MV-4-11 (cell line): ENCODE results near the gene LTA4H.

Experiments used
- DNase-seq: peaks from one replicate; lab custom pipeline; 2025; lab: John Stamatoyannopoulos, UW

The LTA4H gene

DNA sequence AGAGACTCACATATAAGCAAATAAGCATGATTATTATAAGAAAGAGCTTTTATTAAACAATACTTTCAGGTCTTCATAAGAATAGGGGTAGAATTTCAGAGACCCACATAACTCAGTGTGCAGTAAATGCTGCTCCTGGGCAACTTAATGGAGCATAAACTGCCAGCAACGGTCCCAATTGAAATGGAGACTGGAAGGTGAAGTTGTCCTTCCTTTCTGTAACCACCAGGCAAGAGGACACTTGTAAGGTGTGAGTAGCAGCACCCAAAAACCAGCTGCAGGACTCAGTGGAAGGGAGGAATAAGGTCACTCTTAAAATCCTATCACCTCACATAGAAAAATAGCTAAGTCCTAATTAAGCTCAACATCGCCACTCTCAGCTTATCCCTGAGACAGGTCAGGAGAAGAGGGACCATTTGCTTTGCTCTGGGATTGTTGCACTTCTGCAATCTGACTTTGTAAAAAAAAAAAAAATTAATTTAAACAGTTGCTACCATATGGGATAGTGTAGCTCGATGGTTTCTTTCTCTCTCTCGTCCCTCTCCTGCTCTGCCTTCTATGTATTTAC, 22.7 kb upstream of the LTA4H start:
- DNase-seq: peak; percentile 10

DNA sequence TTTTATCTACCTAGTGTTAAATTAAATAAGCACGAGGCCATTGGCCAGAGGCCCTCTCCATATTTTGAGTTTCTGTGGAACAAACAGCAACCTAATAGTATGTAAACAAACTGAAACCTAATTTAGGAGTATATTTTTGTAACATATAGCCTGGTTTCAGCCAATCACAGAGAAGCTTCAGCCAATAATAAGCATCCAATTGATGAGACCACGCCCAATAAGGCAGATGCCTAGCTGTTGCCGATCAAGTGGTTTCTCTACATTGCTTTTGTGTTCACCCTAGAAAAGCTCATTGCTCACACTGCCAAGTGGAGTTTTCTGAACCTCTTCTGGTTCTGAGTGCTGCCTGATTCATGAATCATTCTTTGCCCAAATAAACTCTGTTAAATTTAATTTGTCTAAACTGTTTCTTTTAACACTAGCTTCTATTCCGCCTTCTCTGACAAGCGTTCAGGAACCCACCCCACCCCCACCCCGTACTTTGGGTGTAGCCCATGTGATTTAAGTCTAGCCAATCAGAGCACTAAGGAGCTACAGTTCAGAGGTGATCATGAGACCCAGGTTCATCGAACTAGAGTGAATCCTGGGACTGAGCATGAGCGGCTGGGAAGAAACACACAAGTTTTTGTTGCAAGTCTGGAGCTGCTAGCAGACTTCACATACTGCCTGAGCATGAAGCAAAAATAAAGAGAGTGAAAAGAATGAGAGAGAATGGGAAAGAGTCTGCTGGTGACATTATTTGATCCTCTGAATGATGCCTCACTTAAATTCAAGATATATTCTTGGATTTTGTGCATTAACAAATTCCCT, 21.5 kb upstream of the LTA4H start:
- no peak for DNase-seq

DNA sequence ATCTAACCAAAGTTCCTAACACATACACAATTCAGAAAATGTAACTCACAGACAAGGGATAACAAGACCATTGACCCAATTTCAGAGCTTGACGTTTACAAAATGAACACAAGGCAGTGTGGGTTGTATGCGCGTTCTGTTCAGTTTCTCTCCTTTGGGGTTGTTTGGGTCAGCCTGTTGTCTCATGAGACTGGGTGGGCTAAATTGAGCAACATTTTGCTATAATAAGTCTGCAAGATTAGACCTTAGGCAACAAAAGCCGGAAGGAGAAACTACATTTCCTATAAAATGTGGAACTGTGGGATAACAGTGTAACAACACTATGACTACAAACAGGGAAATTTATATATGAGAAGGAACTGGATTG, 18.8 kb upstream of the LTA4H start:
- peak; percentile 82 for DNase-seq

DNA sequence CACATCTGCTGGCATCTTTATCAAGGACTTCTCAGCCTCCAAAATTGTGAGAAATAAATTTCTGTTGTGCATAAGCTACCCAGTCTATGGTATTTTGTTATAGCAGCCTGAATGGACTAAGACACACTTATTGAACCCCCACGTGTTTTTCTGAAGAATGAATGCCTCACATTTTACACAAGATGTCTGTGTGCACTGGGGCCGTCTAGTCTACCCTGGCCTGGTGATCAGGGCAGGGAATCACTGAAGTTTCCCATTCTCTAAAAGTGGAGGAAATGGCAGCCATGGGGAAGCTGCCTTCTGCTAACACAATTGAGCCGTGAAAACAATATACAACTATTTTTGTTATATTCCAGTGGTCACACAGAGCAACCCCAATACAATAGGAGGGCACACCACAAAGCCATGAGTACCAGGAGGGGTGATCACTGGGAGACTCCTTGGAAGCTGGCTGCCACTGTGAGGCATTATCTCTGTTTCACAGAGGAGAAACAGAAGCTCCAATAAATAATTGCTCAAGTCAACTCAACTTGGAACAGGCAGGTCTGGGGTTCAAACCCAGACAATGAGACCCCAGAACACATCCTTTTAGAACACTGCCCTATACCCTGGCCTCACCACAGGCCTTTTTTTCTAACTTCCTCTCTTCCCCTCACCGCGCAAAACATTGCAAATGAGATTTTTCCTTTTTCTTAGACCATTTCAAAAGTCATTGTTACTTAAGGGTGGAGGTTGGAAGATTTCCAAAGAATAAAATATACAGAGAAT, 18.3 kb upstream of the LTA4H start:
- DNase-seq: peak; percentile 77

DNA sequence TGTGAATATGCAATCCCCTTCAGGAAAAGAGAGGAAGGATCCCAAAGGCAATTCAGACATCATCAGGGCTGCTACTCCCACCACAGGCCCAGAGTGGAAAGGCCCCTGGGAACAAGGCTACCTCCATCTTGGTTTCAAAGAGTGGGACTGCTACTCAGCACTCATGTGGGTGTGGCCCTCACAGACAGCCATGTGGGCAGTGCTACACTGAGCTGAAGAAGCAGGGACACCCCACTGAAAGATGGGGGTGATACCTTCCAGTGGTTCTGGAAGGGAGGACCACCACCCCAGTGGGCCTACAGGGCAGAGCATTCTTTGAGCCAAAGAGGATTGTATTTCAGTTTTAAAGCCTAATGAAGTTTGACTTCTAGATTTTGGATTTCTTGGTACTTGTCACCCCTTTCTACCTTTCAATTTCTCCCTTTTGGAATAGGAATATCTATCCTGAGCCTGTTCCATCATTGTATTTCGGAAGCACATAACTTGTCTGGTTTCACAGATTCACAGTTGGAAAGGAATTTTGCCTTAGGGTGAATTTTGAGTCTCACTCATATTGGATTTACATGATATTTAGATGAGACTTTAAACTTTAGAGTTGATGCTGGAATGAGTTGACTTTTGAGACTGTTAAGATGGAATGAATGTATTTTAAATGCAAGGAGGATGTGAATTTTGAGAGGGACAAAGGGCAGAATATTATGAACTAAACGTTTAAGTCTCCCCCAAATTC, 16.5 kb upstream of the LTA4H start:
- DNase-seq: no peak

DNA sequence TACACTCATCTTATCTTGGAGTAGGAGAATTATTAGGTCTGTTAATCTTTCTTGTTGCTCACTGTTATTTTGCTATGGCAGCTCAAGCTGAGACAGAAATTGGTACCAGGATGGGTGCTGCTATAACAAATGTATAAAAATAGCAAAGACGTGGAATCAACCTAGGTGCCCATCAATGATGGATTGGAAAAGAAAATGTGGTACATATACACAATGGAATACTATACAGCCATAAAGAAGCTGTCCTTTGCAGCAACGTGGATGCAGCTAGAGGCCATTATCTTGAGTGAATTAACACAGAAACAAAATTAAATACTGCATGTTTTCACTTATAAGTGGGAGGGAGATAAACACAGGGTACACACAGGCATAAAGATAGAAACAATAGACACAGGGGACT, 14.8 kb upstream of the LTA4H start:
- DNase-seq: no peak

DNA sequence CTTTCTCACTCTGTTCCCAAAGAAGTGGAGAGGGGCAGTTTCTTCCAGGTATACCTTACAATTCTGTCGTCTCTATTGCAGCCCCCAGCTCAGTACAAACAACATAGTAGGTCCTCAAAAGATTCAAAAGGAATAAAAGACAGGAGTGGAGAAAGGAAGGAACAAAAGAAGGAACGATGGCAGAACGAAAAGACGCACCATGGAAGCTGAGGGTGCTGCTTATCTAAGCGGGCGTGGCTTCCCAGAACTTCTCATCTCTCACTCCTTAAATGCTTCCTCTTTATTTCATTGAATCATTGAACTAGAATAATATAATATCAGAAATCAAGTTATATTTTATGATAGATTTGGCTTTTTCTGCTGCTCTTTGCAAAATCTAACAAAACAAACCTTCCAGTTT, 13.7 kb upstream of the LTA4H start:
- DNase-seq: no peak

DNA sequence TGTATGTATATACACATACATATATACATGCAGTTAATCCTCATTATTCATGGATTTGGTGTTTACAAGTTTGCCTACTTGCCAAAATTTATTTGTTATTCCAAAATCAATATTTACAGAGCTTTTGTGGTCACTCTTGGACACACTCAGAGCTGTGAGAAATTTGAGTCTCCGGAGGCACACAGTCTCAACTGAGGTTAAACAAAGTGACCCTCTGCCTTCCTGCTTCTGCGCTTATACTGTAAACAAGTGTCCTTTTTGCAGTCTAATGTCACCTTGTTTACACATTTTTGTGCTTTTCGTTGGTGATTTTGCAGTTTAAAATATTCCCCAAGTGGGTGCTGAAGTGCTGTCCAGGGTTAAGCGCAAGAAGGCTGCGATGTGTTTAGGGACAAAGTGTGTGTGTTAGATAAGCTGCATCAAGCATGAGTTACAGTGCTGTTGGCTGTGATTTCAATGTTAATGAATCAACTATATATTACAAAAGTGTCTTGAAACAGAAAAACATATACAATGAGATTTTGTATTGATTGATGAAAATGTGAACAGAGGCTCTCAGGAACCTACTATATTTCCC, 13.1 kb upstream of the LTA4H start:
- DNase-seq: no peak

DNA sequence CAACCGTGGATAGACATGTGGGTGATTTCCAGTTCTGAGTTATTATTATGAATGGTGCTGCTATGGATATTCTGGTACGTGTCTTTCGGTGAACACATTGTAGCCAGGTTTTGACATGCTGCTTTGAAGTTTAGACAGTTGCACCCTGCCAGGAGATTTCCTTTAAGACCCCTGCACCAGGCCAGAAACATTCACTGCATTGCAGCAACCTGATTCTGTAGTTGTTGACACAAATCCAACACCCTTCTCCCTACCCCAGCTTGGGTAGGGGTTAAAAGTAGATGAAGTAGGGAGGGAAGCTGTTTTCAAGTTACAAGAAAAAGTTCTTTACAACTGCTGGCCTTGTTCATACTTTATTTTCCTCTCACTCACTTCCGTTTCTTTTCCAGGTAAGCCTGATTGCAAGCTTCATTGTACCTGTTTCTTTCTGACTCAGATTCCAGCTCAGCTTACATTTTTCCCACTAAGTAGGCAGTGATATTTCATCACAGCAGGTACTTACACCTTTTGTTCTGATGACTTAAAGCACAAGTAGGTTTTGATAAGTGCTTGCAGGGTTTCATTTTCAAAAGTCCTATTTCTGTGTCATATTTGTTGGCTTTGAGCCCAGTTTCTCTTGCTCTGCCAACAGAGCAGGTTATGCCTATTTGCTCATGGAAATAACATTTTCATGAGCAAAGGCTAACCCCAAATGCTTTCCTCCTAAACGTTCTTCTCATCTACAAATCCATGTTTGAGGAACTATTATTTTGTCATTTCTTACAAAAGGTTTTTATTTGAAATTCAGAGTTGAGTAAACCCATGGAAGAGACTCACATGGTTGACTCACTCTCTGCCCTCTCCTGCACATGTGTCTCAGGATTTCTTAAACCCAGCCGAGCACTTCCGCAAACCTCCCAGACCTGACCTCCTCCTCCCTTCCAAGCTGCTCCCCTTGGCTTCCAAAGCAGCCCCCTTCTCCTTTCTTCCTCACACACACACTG, 12.1 kb upstream of the LTA4H start:
- DNase-seq: peak; percentile 91

DNA sequence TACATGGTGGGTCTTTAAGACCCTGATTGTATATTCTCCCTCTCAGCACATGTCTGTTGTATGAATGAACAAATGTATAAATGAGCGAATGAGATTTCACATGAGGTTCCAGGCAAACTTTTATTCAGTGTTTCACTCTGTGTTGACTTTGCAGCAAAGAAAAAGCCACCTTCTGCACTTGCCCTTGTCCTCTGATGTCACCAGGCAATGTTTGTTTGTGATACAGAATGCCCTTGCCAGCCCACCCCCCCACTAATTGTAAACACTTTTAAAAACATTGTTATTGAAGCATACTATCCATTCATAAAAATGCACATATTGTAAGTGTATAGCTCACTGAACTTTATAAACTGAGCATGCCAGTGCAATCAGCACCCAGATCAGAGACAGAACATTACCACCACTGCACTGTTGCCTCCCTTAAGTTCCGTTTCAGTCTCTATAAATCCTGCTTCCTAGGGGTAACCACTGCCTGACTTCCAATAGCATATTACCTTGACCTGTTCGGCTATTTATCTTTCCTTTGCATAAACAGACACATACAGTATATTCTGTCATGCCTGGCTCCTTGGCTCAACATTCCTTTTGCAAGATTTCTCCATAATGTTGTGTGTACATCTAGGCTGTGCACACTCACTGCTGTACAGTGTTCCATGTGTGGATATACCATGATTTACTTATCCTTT, 11.3 kb upstream of the LTA4H start:
- DNase-seq: no peak

DNA sequence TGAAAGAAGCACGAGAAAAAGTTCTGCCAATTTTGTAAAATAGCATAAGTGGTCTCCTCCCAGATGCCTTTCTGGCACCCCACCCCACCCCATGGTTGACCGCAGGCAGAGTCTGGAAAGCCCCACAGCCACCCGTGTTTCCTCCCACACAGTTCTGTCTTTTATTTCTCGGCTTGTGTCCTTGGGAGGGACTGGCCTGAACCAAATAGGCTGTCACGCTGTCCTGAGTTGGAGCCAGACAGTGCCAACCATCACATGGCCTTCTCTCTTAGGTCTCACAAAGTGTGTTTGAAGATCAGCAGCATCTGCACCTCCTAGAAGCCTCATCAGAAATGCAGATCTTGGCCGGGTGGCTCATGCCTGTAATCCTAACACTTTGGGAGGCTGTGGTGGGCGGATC, 10.2 kb upstream of the LTA4H start:
- no peak for DNase-seq

DNA sequence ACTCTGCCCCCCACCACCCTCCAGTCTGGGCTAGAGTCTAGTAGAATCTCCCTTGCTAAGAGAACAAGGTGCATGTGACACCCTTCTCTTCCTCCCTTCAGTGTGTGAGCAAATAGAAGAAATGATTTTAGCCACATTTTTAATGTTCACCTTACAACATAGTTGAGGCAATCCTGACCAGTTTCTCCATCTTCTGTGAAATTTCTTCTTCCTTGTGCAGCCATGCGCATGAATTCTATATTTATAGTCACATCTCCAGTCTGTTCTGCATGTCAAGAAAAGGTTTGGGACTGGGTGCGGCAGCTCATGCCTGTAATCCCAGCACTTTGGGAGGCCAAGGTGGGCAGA, 9.5 kb upstream of the LTA4H start:
- no peak for DNase-seq

DNA sequence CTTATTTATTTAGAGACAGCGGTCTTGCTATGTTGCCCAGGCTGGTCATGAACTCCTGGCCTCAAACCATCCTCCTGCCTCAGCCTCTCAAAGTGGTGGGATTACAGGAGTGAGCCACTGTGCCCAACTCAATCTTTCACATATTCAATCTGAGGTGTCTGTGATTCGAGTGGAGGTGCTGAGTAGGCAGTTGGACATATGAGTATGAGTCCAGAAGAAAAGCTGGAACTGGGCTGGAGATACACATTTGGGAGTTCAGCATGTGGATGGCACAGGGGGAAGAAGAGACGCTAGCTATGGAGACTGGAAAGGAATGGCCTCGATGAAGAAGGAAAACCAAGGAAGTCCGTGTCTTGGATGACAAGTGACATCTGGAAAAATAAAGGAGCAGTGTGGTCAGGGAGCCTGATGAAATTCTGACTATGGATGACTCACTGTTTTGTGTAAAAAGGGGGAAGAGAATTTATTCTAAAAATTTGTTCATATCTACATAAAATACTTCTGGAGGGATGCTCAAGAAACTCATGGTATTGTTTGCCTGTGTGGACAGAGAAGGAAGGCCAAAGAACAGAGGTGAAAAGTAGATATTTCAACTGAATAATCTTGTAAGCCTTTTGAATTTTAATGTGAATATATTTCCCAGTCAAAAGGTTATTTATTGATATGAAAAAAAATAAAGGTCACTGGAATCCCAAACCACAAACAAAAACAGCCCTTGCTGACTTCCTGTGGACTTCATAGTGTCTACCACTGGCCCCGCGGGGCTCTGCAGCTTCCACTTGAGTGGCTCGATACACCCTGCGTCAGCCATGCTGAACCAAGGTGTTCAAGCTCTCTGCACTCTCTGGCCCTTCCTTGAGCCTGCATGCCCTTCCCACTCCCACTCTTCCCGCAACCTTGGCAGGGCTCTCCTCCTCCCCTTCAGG, 8.9 kb upstream of the LTA4H start:
- DNase-seq: peak; percentile 37

DNA sequence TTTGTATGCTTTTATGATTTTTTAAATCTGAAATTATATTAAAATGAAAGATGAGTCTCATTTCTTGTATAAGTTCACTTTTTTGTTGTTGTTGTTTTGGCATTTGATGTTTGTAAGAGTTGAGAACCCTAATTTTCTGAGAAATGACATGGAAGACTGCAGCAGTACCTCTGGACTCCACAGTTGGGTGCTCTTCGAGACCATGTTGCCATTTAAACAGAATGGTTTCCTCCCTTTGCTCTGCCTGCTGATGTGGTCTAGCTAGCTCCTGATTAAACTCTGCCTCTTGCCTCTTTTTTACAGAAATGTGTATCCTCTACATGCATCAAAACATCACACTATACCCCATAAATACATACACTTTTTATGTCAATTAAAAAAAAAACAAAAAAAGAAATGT, 5.8 kb upstream of the LTA4H start:
- no peak for DNase-seq

DNA sequence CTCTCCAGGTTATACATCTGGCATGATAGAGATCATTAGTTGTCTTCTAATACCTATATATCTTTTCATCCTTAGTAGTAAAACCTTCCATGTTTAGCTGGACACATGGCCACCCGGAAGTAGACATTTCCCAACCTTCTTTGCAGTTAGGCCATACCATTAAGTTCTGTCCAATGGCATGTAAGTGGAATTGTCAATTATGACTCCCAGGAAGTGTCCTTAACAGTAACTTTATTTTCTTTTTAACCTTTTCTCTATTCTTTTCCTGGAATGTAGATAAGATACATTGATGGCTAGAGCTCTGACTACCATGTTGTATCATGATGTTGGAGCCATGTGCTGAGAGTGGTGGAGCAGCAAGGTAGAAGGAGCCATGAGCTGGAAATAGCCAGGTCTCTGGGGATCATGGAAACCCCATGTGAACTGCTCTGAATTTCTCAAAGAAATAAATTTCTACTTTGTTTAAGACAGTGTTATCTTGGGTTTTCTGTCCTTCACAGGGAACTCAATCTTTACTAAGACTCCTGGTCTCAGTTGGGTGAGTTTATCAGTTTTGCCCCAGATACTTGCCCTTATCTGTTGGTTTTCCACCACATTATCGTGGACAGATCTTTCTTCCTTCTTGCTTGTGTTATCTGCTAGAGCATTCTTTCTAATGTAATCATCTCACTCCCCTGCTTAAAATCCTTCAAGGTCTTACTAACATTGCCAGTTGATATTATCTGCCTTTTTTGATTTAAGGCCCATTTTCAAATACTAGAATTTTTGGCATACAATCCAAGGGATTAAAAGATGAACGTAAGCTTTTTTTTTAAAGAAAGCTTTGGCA, 5.1 kb upstream of the LTA4H start:
- DNase-seq: no peak

DNA sequence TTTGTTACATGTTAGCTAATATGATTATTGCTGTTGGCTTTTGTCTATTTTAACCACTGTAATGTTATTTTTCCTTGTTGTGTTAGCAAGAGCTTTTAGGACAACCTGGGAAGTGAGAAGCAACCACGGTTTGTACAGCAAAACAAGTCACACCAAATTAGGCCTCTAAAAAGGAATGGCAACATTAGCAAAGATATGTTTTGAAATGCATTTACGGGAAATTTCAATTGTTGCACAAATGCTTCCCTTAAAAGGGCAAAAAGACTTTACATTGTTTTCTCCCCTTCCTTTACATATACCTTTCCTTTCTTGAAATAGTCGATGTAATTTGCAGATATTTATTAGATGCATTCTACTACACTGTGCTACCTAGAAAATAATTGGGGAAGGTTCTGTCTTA, 4.1 kb upstream of the LTA4H start:
- no peak for DNase-seq

DNA sequence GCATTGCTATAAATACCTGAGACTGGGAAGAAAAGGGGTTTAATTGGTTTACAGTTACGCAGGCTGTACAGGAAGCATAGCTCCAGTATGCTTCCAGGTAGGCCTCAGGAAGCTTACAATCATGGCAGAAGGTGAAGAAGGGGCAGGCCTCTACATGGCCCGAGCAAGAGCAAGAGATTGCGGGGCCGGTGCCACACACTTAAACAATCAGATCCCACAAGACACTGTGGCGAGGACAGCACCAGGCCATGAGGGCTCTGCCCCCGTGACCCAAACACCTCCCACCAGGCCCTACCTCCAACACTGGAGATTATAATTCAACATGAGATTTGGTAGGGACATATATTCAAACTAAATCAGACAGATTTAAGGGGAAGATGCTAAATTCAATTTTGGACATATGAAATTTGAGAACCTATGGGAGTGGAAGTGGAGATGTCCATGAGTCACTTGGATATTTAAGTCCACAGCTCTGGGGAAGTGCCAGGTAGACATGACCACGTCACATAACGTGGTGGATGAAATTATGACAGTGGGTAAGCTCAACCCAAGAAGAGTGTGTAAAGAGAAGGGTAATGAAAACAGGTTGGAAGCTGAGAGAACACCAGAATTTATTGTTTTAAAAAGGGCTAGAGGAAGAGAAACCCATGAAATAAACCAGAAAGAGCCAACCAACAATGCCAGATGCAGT, 1.5 kb upstream of the LTA4H start:
- no peak for DNase-seq
